Measurements from ENCODE around the gene OSBPL10.

The OSBPL10 gene

GRCh38 chr3:31729573-31729972 is 251.5 kb downstream of the OSBPL10 start:
- H3K9ac ChIP-seq (ENCODE audit: low read length) = no peak overlapping the region
- no peak overlapping the region for H2AFZ ChIP-seq (ENCODE audit: low read length)
- no peaks in the 10 kb centered on the region for H3K27me3 ChIP-seq (ENCODE audit: insufficient read depth, low read length)
- H3K36me3 ChIP-seq (ENCODE audit: insufficient read depth, low read length) = peaks cover 31% of the 10 kb centered on the region
- no peak overlapping the region for H3K4me2 ChIP-seq (ENCODE audit: low read length)
- H3K27ac ChIP-seq (ENCODE audit: low read depth, low read length, poor library complexity, severe bottlenecking) = no peak overlapping the region
- H3F3A ChIP-seq (ENCODE audit: insufficient read depth, low read length) = no peaks in the 10 kb centered on the region
- H3K9me3 ChIP-seq (ENCODE audit: low read length) = no peaks in the 10 kb centered on the region
- H4K20me1 ChIP-seq (ENCODE audit: insufficient read depth, low read length) = no peaks in the 10 kb centered on the region
- peaks cover 7% of the 10 kb centered on the region for H3K4me1 ChIP-seq (ENCODE audit: insufficient read depth, low read length, severe bottlenecking)
- H3K4me3 ChIP-seq (ENCODE audit: low read depth, low read length, poor library complexity, severe bottlenecking) = no peak overlapping the region
- no peaks in the 10 kb centered on the region for H3K79me2 ChIP-seq (ENCODE audit: insufficient read depth, low read length)
- H3K9me2 ChIP-seq (ENCODE audit: low read depth, low read length) = no peaks in the 10 kb centered on the region
- no peak for TF ChIP-seq EZH2 (IDR thresholded peaks at IDR 0.05; ENCODE audit: borderline replicate concordance, low read length)
- TF ChIP-seq CTCF (IDR thresholded peaks at IDR 0.05; ENCODE audit: low read length) = no peak

GRCh38 chr3:31729082-31729481 is 252.0 kb downstream of the OSBPL10 start:
- no peak overlapping the region for H3K4me2 ChIP-seq (ENCODE audit: low read length)

GRCh38 chr3:31728403-31728802 is 252.7 kb downstream of the OSBPL10 start:
- H2AFZ ChIP-seq (ENCODE audit: low read length) = no peak overlapping the region
- TF ChIP-seq CTCF (IDR thresholded peaks at IDR 0.05; ENCODE audit: low read length) = no peak
- no peak for TF ChIP-seq EZH2 (IDR thresholded peaks at IDR 0.05; ENCODE audit: borderline replicate concordance, low read length)
- no peak overlapping the region for H3K27ac ChIP-seq (ENCODE audit: low read depth, low read length, poor library complexity, severe bottlenecking)
- H3F3A ChIP-seq (ENCODE audit: insufficient read depth, low read length) = no peaks in the 10 kb centered on the region
- H3K9me2 ChIP-seq (ENCODE audit: low read depth, low read length) = no peaks in the 10 kb centered on the region
- H3K4me2 ChIP-seq (ENCODE audit: low read length) = no peak overlapping the region
- H3K4me1 ChIP-seq (ENCODE audit: insufficient read depth, low read length, severe bottlenecking) = peaks cover 7% of the 10 kb centered on the region
- H3K9me3 ChIP-seq (ENCODE audit: low read length) = no peaks in the 10 kb centered on the region
- H3K9ac ChIP-seq (ENCODE audit: low read length) = no peak overlapping the region
- H4K20me1 ChIP-seq (ENCODE audit: insufficient read depth, low read length) = no peaks in the 10 kb centered on the region
- H3K27me3 ChIP-seq (ENCODE audit: insufficient read depth, low read length) = no peaks in the 10 kb centered on the region
- no peaks in the 10 kb centered on the region for H3K79me2 ChIP-seq (ENCODE audit: insufficient read depth, low read length)
- peaks cover 35% of the 10 kb centered on the region for H3K36me3 ChIP-seq (ENCODE audit: insufficient read depth, low read length)
- no peak overlapping the region for H3K4me3 ChIP-seq (ENCODE audit: low read depth, low read length, poor library complexity, severe bottlenecking)

More at GRCh38 chr3:31729082-31729481, 252.0 kb downstream of the OSBPL10 start:
- Histone ChIP-seq H3K27me3 (ENCODE audit: insufficient read depth, low read length) (no peaks in the 10 kb centered on the region), H4K20me1 (ENCODE audit: insufficient read depth, low read length) (no peaks in the 10 kb centered on the region), H3K9ac (ENCODE audit: low read length) (no peak overlapping the region), H3K9me3 (ENCODE audit: low read length) (no peaks in the 10 kb centered on the region), H3K4me3 (ENCODE audit: low read depth, low read length, poor library complexity, severe bottlenecking) (no peak overlapping the region), H3K79me2 (ENCODE audit: insufficient read depth, low read length) (no peaks in the 10 kb centered on the region), H3K9me2 (ENCODE audit: low read depth, low read length) (no peaks in the 10 kb centered on the region), H3K36me3 (ENCODE audit: insufficient read depth, low read length) (peaks cover 32% of the 10 kb centered on the region), H3K4me1 (ENCODE audit: insufficient read depth, low read length, severe bottlenecking) (peaks cover 7% of the 10 kb centered on the region), H2AFZ (ENCODE audit: low read length) (no peak overlapping the region), H3F3A (ENCODE audit: insufficient read depth, low read length) (no peaks in the 10 kb centered on the region), H3K27ac (ENCODE audit: low read depth, low read length, poor library complexity, severe bottlenecking) (no peak overlapping the region)
- TF ChIP-seq CTCF (IDR thresholded peaks at IDR 0.05; ENCODE audit: low read length) (no peak), EZH2 (IDR thresholded peaks at IDR 0.05; ENCODE audit: borderline replicate concordance, low read length) (no peak)

Measured in OCI-LY1 (cell line).